A549 (cell line): ENCODE data around the gene NUDT7.

Experiments used
- CTCF ChIP-seq: fragments of >200 bp; sonication (Bioruptor Twin); formaldehyde crosslinking; IDR thresholded peaks from 3 replicates; pipeline ENCODE4 v1.5.1; 2016
- EP300 ChIP-seq, 2 experiments: fragments of >200 bp; sonication (Bioruptor Twin); formaldehyde crosslinking; IDR thresholded peaks; 2 replicates in 1 of 2; 3 replicates in 1 of 2; pipeline ENCODE4 v1.6.1; 2016 to 2017
- POLR2A ChIP-seq: IDR thresholded peaks from 2 replicates; pipeline ENCODE4 v1.6.1; 2012; ENCODE audit warnings: mild to moderate bottlenecking, low read length

- TF ChIP-seq CTCF, result no peak
- no peak for TF ChIP-seq EP300 (IDR thresholded peaks at IDR 0.05)
- TF ChIP-seq POLR2A, result no peak
These were observed 21.8 kb downstream of the NUDT7 start for GRCh38 chr16:77744141-77744540.
